NCI-H69 (cell line): ENCODE data around the gene CBX4.

Source experiments
- DNase-seq: peaks from one replicate; lab custom pipeline; 2025; lab: John Stamatoyannopoulos, UW

Gene CBX4

GRCh38 chr17:79841369-79842135, 2.3 kb upstream of the CBX4 start:
- DNase-seq = peak; percentile 36

GRCh38 chr17:79840989-79841286, 1.7 kb upstream of the CBX4 start:
- no peak for DNase-seq

DNA sequence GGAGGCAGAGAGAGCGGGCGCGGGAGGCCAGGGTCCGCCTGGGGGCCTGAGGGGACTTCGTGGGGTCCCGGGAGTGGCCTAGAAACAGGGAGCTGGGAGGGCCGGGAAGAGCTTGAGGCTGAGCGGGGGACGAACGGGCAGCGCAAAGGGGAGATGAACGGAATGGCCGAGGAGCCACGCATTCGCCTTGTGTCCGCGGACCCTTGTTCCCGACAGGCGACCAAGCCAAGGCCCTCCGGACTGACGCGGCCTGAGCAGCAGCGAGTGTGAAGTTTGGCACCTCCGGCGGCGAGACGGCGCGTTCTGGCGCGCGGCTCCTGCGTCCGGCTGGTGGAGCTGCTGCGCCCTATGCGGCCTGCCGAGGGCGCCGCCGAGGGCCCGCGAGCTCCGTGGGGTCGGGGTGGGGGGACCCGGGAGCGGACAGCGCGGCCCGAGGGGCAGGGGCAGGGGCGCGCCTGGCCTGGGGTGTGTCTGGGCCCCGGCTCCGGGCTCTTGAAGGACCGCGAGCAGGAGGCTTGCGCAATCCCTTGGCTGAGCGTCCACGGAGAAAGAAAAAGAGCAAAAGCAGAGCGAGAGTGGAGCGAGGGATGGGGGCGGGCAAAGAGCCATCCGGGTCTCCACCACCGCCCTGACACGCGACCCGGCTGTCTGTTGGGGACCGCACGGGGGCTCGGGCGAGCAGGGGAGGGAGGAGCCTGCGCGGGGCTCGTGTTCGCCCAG, 1.2 kb upstream of the CBX4 start:
- DNase-seq = peak; percentile 74

GRCh38 chr17:79838522-79839274, 542 bp downstream of the CBX4 start:
- peak; percentile 81 for DNase-seq

DNA sequence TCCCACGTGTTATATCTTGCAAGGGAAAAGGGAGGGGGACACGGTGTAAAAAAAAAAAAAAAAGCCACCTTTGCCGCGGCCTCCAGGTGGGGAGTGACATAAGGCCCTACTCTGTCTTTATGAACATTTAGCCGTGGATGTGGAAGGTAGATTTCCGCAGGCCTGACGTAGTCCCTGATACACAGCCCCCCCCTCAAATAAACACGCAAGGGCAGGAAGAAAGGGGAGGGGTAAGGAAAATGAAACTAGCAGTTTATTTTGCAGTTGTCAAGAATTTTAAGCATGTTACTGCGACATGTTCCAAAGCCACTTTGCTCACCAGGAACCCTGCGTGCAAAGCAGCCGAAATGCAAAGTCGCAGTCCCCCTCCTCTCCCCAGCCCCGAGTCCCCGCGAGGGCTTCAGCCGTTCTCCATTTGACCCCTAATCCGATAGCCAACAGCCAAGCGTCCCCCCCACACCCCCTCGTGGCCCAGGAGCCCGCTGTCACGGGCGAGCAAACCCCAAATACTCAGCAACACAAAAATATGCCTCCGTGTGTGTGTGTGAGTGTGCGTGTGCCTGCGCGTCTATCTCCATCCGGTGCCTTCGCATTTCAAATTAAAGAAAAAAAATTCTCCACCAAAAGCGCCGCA, 1.2 kb downstream of the CBX4 start:
- DNase-seq = peak; percentile 59

DNA sequence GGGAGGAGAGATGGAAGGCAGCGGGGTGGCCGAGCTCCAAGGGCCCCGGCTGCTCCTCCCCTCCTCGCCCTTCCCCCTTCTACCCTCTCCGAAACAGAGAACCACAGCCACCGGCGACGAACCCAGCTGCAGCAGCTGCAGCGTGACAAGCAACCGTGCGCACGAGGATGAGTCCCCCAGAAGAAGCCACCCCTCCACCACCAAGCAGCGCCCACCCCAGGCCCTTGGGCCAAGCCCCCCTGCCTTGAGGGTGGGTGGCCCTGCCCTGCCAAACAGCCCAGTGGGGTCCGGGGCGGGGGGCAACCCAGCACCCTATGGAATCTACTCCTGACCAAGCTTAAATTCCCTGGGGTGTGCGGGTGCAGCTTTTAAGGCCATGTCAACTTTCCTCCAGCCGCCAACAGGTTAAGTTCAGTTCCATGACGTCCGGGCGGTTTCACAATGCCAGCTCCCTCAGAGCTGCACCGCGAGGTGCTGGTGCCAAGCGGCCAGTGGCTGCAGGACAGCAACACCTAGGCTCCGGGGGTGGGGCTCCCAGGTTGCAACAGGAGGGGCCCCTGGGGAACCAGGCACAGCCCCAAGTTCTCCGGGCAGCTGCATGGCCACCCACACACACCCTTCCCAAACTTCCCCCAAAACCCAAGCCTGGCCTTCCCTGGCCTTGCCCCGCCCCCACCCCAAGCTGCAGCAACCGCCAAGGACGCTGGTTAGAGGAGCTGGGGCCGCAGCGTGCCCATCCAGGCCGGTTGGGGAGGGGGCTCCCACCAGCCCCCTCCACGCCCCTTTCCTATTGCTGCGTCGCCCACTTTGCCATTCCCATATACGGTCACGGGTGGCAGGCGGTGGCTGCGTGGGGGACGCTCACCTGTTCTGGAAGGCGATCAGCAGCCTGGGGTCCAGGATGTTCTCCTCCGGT, 2.0 kb downstream of the CBX4 start:
- DNase-seq = peak; percentile 81

DNA sequence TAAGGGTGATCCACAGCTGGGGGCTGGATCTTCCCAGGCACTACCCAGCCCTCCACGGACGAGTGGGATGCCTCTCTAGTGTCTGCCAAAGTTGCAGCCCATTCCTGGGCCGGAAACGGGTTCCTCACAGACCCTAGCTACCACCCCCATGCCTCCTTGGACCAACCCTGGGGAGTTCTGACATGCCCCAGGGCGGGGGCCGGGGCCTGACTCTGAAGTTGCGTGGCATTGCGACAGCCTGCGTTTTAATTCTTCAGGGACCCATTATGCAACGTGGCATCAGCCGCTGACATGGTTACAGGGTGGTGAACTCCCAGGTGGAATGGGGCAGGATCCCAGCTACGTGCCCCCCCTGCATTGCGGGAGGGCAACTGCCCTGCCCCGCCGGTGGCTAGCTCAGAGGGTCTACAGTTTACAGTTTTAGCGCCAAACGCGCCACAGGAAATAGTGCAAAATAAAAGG, 2.7 kb downstream of the CBX4 start:
- DNase-seq = peak; percentile 70

DNA sequence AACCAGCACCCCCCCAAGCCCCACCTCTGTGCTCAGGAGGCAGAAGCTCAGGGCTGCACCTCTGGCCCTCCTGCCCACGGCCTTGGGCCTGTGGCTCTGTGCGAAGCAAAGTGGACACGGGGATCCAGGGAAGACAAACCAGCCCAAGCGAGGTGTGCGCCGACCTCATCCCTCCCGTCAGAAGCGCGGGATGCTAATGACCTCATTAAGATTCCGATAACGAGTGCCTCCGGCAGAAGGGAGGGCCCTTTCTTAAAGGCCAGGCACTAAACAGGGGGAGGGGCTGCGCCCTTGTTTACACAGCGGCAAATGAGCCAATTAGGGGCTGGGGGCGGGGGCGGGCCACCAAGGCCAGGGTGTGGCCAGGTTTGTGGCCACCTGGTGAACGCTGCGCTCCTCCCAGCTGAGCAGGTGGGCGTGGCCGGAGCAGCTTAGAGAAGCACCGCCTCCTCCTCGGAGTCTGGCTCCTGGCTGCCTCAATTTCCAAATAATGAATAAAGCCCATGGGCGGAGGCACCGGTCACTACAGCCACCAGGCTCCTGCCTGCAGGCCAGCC, 3.2 kb downstream of the CBX4 start:
- DNase-seq = peak; percentile 97

DNA sequence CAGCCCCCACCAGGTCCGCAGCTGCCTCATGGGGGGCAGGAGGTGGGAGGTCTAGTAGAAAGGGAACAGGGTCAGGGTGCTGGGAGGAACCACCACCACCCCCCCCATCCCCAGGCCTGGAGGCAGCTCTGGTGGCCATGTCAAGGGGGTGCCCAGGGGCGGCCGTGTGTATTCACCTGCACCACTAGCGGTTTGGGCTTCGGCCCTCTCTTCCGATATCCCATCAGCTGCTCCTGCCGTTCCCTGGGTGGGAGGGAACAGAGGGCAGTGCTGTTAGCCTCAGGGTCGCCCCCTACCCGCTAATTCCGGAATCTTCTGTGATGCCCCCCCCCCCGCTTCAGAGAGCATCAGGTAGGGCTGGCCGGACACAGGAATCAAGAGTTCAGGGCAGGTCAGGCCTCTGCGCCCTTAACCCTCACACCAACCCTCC, 3.8 kb downstream of the CBX4 start:
- DNase-seq = no peak

GRCh38 chr17:79834565-79835469, 4.4 kb downstream of the CBX4 start:
- no peak for DNase-seq

GRCh38 chr17:79833744-79834564, 5.3 kb downstream of the CBX4 start:
- DNase-seq = no peak

DNA sequence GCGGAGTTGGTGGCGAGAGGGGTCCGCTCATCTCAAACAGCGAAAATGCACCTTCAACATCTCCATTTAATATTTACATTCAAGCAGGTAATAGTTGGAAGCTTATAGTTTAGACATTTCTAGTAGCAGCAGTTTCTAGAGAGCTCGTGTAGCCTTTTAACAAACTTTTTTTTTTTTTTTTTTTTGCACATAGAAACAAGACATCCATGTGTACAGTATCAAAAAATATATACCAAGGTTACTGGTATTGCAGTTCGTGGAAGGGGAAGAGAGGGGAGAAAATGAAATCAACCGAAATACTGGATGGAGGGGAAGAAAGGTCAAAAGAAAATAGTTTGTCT, 6.2 kb downstream of the CBX4 start:
- DNase-seq = no peak

DNA sequence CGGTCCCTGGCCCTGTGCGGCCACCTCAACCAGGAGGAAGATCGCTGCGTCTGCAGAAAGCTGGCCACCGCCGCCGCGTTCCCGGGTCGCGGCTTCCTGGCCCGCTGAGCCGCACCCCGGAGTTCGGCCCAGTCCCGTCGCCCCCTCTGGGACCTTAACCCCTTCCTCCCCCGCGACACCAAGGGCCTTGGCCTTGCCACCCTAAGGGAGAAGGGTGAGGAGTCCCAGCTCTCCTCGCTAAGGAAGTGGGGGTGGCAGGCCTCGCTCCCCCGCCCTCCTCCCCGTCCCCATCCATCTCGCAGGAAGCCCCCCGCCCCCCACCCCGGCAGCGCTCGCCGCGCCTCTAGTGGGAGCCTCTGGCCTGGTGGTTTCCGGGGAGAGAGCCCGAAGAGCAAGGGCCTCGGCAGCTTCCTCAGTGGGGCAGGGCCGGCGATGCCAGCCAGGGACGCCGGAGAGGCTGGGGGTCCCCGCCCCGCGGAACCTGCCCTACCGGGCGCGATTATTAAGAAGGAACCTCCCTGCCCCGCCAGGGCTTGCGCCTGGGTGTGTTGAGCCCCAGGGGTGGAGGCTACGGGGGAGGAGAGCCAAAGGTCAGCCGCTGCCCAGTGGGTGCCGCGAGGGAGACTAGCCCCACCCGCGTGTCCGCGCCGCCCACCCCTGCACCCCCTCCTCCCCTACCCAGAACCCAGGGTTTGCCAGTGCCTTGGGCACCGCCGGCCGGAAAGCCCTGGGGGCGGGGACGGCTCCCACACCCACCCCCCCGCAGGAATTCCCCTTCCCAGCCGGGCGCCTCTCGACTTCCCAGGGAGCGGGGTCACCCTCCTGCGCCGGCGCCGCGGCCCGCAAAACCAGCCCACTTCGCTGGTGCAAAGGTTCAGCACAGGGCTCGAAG, 6.8 kb downstream of the CBX4 start:
- DNase-seq = no peak

DNA sequence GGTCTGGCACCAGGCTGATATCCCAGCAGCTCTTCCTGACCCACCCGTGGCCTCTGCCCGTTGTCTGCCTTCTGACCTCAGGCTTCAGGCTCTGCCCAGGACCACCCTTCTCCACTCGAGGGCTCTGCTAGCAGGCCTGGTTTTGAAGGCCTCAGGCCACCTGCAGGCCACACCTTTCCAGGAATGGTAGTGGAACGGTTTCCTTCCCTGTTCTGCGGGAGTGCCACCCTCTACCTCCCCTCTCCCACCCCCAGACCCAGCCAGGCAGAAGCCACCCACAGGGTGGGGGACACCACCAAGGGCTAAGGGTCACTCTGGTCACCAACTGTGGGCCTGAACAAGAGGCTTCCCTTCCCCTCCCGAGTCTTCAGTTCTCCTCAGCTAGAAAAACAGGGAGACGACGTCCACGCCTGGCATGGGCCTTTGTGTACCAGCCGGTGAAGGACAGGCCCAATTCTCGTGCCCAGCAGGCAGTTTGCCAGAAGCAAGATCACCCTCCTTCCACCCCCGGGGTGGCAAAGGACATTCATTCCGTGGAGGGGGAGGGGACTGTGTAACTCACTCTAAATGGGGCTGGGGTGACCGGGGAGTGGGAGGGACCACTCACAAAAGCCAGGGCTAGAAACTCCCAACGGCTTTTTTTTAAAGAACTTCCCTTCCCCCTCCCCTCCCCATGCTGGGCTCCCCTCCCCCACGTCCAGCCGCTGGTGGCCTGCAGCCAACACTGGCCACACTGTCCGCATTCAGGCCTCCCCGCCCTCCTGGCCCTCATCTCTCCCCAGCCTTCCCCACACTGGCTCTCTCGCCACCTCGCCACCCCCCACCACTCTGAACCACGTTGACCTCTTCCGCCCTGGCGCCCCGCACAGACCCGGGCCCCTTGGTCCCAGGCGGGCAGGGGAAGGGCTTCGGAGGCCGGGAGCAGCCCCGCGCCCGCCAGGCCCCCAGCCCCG, 7.7 kb downstream of the CBX4 start:
- DNase-seq = no peak

DNA sequence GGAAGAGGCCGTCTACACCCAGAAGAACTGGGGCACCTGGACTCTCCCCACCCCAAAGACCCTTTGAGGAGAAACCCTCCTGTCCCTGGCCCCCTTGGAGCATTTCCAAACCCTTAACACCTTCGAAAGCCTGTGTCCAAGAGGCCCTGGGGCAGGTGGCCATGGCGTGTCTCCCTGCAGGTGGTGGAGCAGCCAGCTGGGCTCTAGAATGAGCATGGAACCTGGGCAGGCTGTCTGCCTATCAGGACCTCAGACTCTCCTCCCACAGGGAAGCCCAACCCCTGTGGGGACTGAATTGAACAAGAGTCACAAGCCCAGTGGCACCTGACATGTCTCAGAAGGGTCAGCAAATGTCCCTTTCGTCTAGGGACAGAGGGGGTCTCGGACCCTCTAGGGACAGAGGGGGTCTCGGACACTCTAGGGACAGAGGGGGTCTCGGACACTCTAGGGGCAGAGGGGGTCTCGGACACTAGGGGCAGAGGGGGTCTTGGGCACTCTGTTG, 8.4 kb downstream of the CBX4 start:
- DNase-seq = peak; percentile 41

DNA sequence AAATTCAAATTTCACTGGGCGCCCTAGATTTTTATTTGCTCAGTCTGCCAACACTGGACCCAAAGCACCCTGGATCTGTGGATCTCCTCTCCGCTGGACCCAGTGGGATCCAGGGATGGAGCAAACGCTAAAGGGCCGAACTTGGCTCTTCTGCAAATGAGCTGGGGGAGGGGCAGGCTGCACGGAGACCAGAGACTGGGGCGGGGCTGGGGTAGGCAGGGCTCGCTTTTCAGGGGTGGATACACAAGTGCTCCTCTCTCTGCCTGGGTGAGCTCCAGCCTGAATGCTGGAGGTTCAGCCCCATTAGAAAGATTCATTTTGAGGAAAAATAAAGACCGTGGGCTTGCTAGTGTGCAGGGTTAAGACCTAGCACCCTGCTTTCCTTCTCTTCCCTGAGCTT, 8.9 kb downstream of the CBX4 start:
- DNase-seq = no peak

- no peak for DNase-seq
Measured at GRCh38 chr17:79829457-79829856, 9.8 kb downstream of the CBX4 start.
